PC-3 (cell line): Measurements from ENCODE around the gene PFKFB4. TPM values are rescaled to one million over a fixed set of nuclear protein-coding genes. Genes with fewer than 3 reads are reported as not detected.
"Not testable (repeated sequence)": the region's sequence is repeated elsewhere in the genome, so short reads cannot be mapped to it uniquely, and the experiment has no call there.

Experiments
- ATAC-seq: fragments of 200-7000 bp; cut with Tn5 transposase; 2 replicates; pipeline ENCODE4 v1.9.1; 2020; ENCODE audit warnings: mild to moderate bottlenecking, moderate library complexity
- BruUV-seq: library from RNA; stranded (reverse); fragments of 400-500 nt; replicated peaks from 2 replicates; lab custom pipeline; 2021; lab: Mats Ljungman, UMichigan
- CTCF ChIA-PET: fragments of 300-600 bp; sonication (Branson Sonifier 250); formaldehyde crosslinking; loops from one replicate; lab custom pipeline; 2022; ENCODE audit warnings: antibody characterized with exemption; lab: Charles Lee
- POLR2A ChIA-PET: fragments of 300-600 bp; sonication (Branson Sonifier 250); formaldehyde crosslinking; loops from one replicate; lab custom pipeline; 2022; ENCODE audit warnings: antibody characterized with exemption; ENCODE audit not compliant: unreplicated experiment; lab: Charles Lee
- DNase-seq: peaks from one replicate; pipeline ENCODE4 v3.0.0-alpha.2; 2015
- H2AFZ ChIP-seq: fragments of 300-600 bp; sonication (generic); 2 replicates; pipeline ENCODE4 v1.6.0; 2016; ENCODE audit warnings: antibody characterized with exemption, low read length
- H3F3A ChIP-seq: fragments of 300-600 bp; sonication (generic); one replicate; pipeline ENCODE4 v1.6.0; 2017; ENCODE audit warnings: antibody characterized with exemption, low read length, control low read depth, mild to moderate bottlenecking; ENCODE audit not compliant: unreplicated experiment
- H3K27ac ChIP-seq: fragments of 300-600 bp; sonication (generic); 2 replicates; pipeline ENCODE4 v1.5.1; 2016; ENCODE audit warnings: mild to moderate bottlenecking, low read length
- H3K27me3 ChIP-seq: fragments of 300-600 bp; sonication (generic); 2 replicates; pipeline ENCODE4 v1.6.1; 2016; ENCODE audit warnings: low read length, mixed read lengths
- H3K36me3 ChIP-seq: fragments of 300-600 bp; sonication (generic); 2 replicates; pipeline ENCODE4 v1.6.1; 2016; ENCODE audit warnings: low read depth, mixed run types, low read length, mixed read lengths
- H3K4me1 ChIP-seq: fragments of 300-600 bp; sonication (generic); 2 replicates; pipeline ENCODE4 v1.5.1; 2016; ENCODE audit warnings: low read length; ENCODE audit not compliant: insufficient read depth
- H3K4me2 ChIP-seq: fragments of 300-600 bp; sonication (generic); 2 replicates; pipeline ENCODE4 v1.6.0; 2016; ENCODE audit warnings: low read length
- H3K4me3 ChIP-seq: fragments of 300-600 bp; sonication (generic); 2 replicates; pipeline ENCODE4 v1.5.1; 2016; ENCODE audit warnings: mild to moderate bottlenecking, low read length, mixed read lengths
- H3K79me2 ChIP-seq: fragments of 300-600 bp; sonication (generic); 2 replicates; pipeline ENCODE4 v1.6.1; 2017; ENCODE audit warnings: low read length, mixed read lengths
- H3K9ac ChIP-seq: fragments of 300-600 bp; sonication (generic); 2 replicates; pipeline ENCODE4 v1.6.0; 2016; ENCODE audit warnings: mild to moderate bottlenecking, low read length
- H3K9me2 ChIP-seq: fragments of 300-600 bp; sonication (generic); replicated peaks from 2 replicates; pipeline ENCODE4 v1.6.1; 2016; ENCODE audit warnings: mixed run types, low read length, mixed read lengths
- H3K9me3 ChIP-seq: fragments of 300-600 bp; sonication (generic); 2 replicates; pipeline ENCODE4 v1.6.1; 2016; ENCODE audit warnings: low read length, mixed read lengths
- H4K20me1 ChIP-seq: fragments of 300-600 bp; sonication (generic); 2 replicates; pipeline ENCODE4 v1.6.1; 2016; ENCODE audit warnings: low read length, mixed read lengths
- CTCF ChIP-seq: fragments of 300-600 bp; sonication (generic); conservative IDR thresholded peaks from 2 replicates; pipeline ENCODE4 v1.5.1; 2017; ENCODE audit warnings: antibody characterized with exemption, low read depth, mild to moderate bottlenecking, low read length
- EZH2 ChIP-seq: fragments of 300-600 bp; sonication (generic); IDR thresholded peaks from one replicate; pipeline ENCODE4 v1.6.1; 2017; ENCODE audit warnings: antibody characterized with exemption, mild to moderate bottlenecking, low read length; ENCODE audit not compliant: unreplicated experiment
- EZH2phosphoT487 ChIP-seq: fragments of 300-600 bp; sonication (generic); IDR thresholded peaks from 2 replicates; pipeline ENCODE4 v1.6.1; 2018; ENCODE audit warnings: mild to moderate bottlenecking, antibody characterized with exemption, low read length, borderline replicate concordance
- intact Hi-C: fragments of 100-400 bp; cut with micrococcal nuclease; formaldehyde crosslinking; loops from 2 replicates; pipeline ENCODE4 v1.9.0; 2023
- total RNA-seq: library from RNA; depleted of rRNA; stranded (reverse); fragments of >200 nt; gene quantifications from 2 replicates; pipeline ENCODE4 v1.2.3, GENCODE V29; 2014

PFKFB4 gene
- total RNA-seq, 1 experiment from 2014 or later: 33.5 TPM

- BruUV-seq: no TSS peak
- Histone ChIP-seq H3K27me3 (no peaks in the 10 kb centered on the region), H3K9me3 (no peaks in the 10 kb centered on the region), H3K27ac (no peak overlapping the region), H3F3A (peaks cover 6% of the 10 kb centered on the region), H3K4me3 (no peak overlapping the region), H3K79me2 (peaks cover 13% of the 10 kb centered on the region), H3K9me2 (no peaks in the 10 kb centered on the region), H4K20me1 (no peaks in the 10 kb centered on the region), H2AFZ (no peak overlapping the region), H3K4me2 (no peak overlapping the region), H3K9ac (no peak overlapping the region), H3K36me3 (no peaks in the 10 kb centered on the region), H3K4me1 (peaks cover 20% of the 10 kb centered on the region)
- no peak for ATAC-seq
- no peak for DNase-seq
- POLR2A ChIA-PET: no interaction called here
- CTCF ChIA-PET: no interaction called here
- intact Hi-C loops: no loop called here
- TF ChIP-seq EZH2: no peak
Observed at GRCh38 chr3:48476426-48477053, 80.1 kb downstream of the PFKFB4 start.

GRCh38 chr3:48475188-48475587 is 81.4 kb downstream of the PFKFB4 start:
- no peaks in the 10 kb centered on the region for H3K9me3 ChIP-seq
- H3K27ac ChIP-seq: no peak overlapping the region
- ATAC-seq (no peak), DNase-seq (no peak)
- H3K27me3 ChIP-seq: no peaks in the 10 kb centered on the region
- no peak overlapping the region for H3K9ac ChIP-seq
- peaks cover 27% of the 10 kb centered on the region for H3K79me2 ChIP-seq
- no peaks in the 10 kb centered on the region for H3K36me3 ChIP-seq
- H3F3A ChIP-seq: peaks cover 6% of the 10 kb centered on the region
- H2AFZ ChIP-seq: no peak overlapping the region
- H4K20me1 ChIP-seq: no peaks in the 10 kb centered on the region
- TF ChIP-seq EZH2 (no peak), EZH2phosphoT487 (no peak), CTCF (no peak)
- H3K4me3 ChIP-seq: no peak overlapping the region
- intact Hi-C loops: no loop called here
- peaks cover 20% of the 10 kb centered on the region for H3K4me1 ChIP-seq
- no peak overlapping the region for H3K4me2 ChIP-seq
- POLR2A ChIA-PET: no interaction called here
- no TSS peak for BruUV-seq
- H3K9me2 ChIP-seq: no peaks in the 10 kb centered on the region
- CTCF ChIA-PET: no interaction called here

- Histone ChIP-seq H3K79me2 (peaks cover 33% of the 10 kb centered on the region), H3K4me3 (no peak overlapping the region), H3K27me3 (no peaks in the 10 kb centered on the region), H3K27ac (no peak overlapping the region), H3K4me1 (peaks cover 20% of the 10 kb centered on the region), H4K20me1 (no peaks in the 10 kb centered on the region), H3K9me3 (no peaks in the 10 kb centered on the region), H3K36me3 (no peaks in the 10 kb centered on the region), H3K9me2 (no peaks in the 10 kb centered on the region), H3K9ac (no peak overlapping the region), H3F3A (peaks cover 6% of the 10 kb centered on the region), H2AFZ (no peak overlapping the region), H3K4me2 (no peak overlapping the region)
- ChIA-PET CTCF (no interaction called here), POLR2A (no interaction called here)
- ATAC-seq (no peak), DNase-seq (no peak)
- intact Hi-C loops: no loop called here
- TF ChIP-seq CTCF: no peak
- no peak for TF ChIP-seq EZH2phosphoT487
- TF ChIP-seq EZH2: no peak
- no TSS peak for BruUV-seq
Observed at GRCh38 chr3:48474619-48475018, 82.0 kb downstream of the PFKFB4 start.

- CTCF ChIA-PET, H3F3A ChIP-seq, H3K9ac ChIP-seq, H4K20me1 ChIP-seq, DNase-seq, H3K4me2 ChIP-seq, H3K36me3 ChIP-seq, H3K4me3 ChIP-seq, H3K9me3 ChIP-seq, BruUV-seq, H3K27me3 ChIP-seq, H2AFZ ChIP-seq, H3K9me2 ChIP-seq, ATAC-seq, POLR2A ChIA-PET, H3K27ac ChIP-seq, intact Hi-C loops: not testable (repeated sequence)
- Histone ChIP-seq H3K79me2 (peaks cover 39% of the 10 kb centered on the region), H3K4me1 (peaks cover 20% of the 10 kb centered on the region)
Observed at GRCh38 chr3:48474031-48474430, 82.6 kb downstream of the PFKFB4 start.
